GM12864 (cell line): ENCODE measurements around the gene MAN1B1.

Experiments
- DNase-seq: peaks from one replicate; pipeline ENCODE4 v3.0.0-alpha.2; 2011; ENCODE audit warnings: low read depth
- H3K4me3 ChIP-seq: 2 replicates; pipeline ENCODE4 v1.5.1; 2011; ENCODE audit warnings: mild to moderate bottlenecking, low read depth, low read length, control low read depth
- CTCF ChIP-seq: IDR thresholded peaks from 2 replicates; pipeline ENCODE4 v1.5.1; 2011; ENCODE audit warnings: low read depth, mild to moderate bottlenecking, moderate library complexity, low read length, control low read depth, inconsistent platforms; ENCODE audit errors: missing control alignments

Gene MAN1B1

GRCh38 chr9:137071282-137071681 is 15.5 kb upstream of the MAN1B1 start:
- no peak for DNase-seq
- H3K4me3 ChIP-seq = peak overlapping the region; percentile 77
- no peak for TF ChIP-seq CTCF

DNA sequence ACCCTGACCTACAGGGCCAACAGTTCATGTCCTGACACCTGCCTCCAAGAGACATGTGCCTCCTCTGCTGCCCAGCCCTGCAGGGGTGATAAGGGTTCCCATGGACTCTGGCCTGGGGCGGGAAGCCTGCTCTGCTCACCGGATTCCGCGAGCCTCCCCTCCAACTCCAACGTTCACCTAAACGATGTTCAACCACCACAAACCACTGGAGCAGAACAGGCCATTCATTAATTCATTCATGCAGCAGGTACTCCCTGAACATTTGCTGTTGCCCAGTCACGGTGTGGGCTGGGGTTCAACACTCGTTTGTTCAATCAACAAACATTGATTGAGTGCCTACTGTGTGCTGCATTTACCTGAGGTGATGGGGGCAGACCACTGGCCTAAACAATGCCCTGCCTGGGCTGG is 12.8 kb upstream of the MAN1B1 start:
- no peak for TF ChIP-seq CTCF
- H3K4me3 ChIP-seq = no peak overlapping the region
- no peak for DNase-seq

- DNase-seq = no peak
- no peak overlapping the region for H3K4me3 ChIP-seq
- TF ChIP-seq CTCF = no peak
These were observed 12.0 kb upstream of the MAN1B1 start for GRCh38 chr9:137074657-137075274.

DNA sequence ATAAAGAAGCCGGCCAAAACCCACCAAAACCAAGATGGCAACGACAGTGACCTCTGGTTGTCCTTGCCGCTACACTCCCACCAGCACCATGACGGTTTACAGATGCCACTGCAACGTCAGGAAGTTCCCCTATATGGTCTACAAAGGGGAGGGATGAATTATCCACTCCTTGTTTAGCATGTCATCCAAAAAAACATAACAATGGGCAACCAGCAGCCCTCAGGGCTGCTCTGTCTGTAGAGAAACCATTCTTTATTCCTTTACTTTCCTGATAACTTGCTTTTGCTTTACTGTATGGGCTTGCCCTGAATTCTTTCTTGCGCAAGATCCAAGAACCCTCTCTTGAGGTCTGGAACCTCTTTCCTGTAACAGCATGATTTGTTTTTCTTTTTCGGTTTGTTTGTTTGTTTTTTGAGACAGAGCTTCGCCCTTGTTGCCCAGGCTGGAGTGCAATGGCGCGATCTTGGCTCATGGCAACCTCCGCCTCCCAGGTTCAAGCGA is 11.5 kb upstream of the MAN1B1 start:
- TF ChIP-seq CTCF = no peak
- DNase-seq = no peak
- H3K4me3 ChIP-seq = no peak overlapping the region

DNA sequence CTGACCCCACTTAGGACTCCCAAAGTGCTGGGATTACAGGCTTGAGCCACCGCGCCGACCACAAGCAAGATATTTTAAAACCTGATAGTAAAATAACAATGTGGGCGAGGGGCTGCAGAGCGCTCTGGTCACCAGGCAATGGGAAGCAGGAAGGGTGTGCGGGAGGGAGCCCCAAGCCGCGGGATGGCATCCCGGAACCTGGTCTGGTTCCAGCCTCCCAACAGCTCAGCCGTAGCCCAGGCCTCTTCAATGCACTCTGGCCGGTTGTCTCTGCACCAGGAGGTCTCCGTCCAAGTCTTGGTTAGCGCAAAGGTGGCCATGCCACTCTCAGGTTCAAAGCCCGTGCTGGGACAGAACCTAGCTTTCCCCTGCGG is 10.2 kb upstream of the MAN1B1 start:
- no peak for TF ChIP-seq CTCF
- no peak for DNase-seq
- H3K4me3 ChIP-seq = peak overlapping the region; percentile 48

DNA sequence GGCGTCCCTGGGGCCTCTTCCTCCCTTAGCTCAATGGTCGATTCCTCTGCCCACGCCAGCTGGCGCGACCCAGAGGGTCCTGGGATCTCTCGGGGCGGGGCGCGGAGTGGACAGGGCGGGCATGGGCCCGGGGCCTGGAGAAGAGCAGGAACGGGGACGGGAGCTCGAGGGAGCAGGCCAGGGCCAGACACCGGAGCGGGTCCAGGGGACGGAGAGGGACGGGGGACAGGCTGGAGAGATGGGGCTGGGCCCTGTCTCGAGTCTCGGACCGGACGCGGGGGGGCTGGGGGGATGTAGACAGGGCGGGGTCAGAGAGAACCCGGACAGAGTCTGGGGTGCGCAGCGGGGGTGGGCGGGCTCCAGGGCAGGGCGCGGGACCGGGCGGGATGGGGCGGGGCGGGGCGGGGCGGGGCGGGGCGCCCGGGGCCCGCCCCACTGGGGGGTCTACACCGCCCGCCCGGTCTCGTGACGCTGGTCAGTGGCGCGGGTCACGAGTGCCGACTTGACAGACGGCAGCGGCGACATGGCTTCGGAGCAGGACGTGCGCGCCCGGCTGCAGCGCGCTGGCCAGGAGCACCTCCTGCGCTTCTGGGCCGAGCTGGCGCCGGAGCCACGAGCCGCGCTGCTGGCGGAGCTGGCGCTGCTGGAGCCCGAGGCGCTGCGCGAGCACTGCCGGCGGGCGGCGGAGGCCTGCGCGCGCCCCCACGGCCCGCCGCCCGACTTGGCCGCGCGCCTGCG is 9.6 kb upstream of the MAN1B1 start, which contains the start of gene UAP1L1:
Gene UAP1L1, plus strand, starts transcription at position 508 of the 738 bp plus-strand sequence. Its CDS starts 16 bp downstream, at position 524.
- DNase-seq = no peak
- H3K4me3 ChIP-seq = peak within 1 kb of the TSS; percentile 86
- TF ChIP-seq CTCF = no peak
